GM12878 (cell line): Measurements from ENCODE around the gene SKA3. TPM values are rescaled to one million over a fixed set of nuclear protein-coding genes. Genes with fewer than 3 reads are reported as not detected.

Source experiments
- ATAC-seq: fragments of 200-7000 bp; cut with Tn5 transposase; 3 replicates; pipeline ENCODE4 v1.9.1; 2020; ENCODE audit warnings: mild to moderate bottlenecking, moderate library complexity
- BruUV-seq: library from RNA; stranded (reverse); fragments of 400-500 nt; replicated peaks from 2 replicates; lab custom pipeline; 2021; lab: Mats Ljungman, UMichigan
- CTCF ChIA-PET: fragments of 300-600 bp; sonication (Branson Sonifier 250); formaldehyde crosslinking; extraction: SDS; loops from one replicate; lab custom pipeline; 2021; ENCODE audit warnings: inconsistent platforms; lab: Yijun Ruan, JAX
- POLR2A ChIA-PET: fragments of 350-600 bp; formaldehyde crosslinking; extraction: SDS; loops from one replicate; lab custom pipeline; 2021; ENCODE audit warnings: inconsistent platforms; lab: Charles Lee
- RAD21 ChIA-PET: fragments of 300-600 bp; sonication (Branson Sonifier 250); formaldehyde crosslinking; loops from one replicate; lab custom pipeline; 2023; ENCODE audit warnings: antibody characterized with exemption; ENCODE audit not compliant: unreplicated experiment; lab: Charles Lee
- SMC1A ChIA-PET: fragments of 300-600 bp; sonication (Branson Sonifier 250); formaldehyde crosslinking; loops from one replicate; lab custom pipeline; 2023; ENCODE audit not compliant: unreplicated experiment, uncharacterized antibody; lab: Charles Lee
- DNase-seq: peaks from one replicate; pipeline ENCODE4 v3.0.0-alpha.2; 2011; ENCODE audit warnings: low read depth, low spot score
- FAIRE-seq: peaks from 3 replicates; lab custom pipeline; 2011; peaks lifted over from hg19 to GRCh38; lab: Jason Lieb, UNC
- H2AFZ ChIP-seq: 2 replicates; pipeline ENCODE4 v1.6.0; 2011; ENCODE audit warnings: low read depth, low read length, control low read depth; ENCODE audit not compliant: control insufficient read depth
- H3K27ac ChIP-seq: 2 replicates; pipeline ENCODE4 v1.5.1; 2011; ENCODE audit warnings: control low read depth; ENCODE audit not compliant: control insufficient read depth, insufficient read depth
- H3K27me3 ChIP-seq, 2 experiments: replicated peaks in 1 of 2; 2 replicates each; pipeline versions ENCODE4 v1.6.0 to v1.6.1; 2011; ENCODE audit warnings: low read length in 1 of 2; ENCODE audit not compliant: control insufficient read depth in 2 of 2, insufficient read depth in 2 of 2
- H3K36me3 ChIP-seq, 2 experiments: 2 replicates each; pipeline ENCODE4 v1.5.1; 2011; ENCODE audit warnings: low read length in 1 of 2; ENCODE audit not compliant: control insufficient read depth in 2 of 2, insufficient read depth in 2 of 2
- H3K4me1 ChIP-seq: 2 replicates; pipeline ENCODE4 v1.6.1; 2011; ENCODE audit warnings: mild to moderate bottlenecking, low read length, moderate library complexity, mixed read lengths; ENCODE audit not compliant: control insufficient read depth, insufficient read depth
- H3K4me2 ChIP-seq: 2 replicates; pipeline ENCODE4 v1.6.0; 2011; ENCODE audit warnings: control low read depth; ENCODE audit not compliant: control insufficient read depth, insufficient read depth
- H3K4me3 ChIP-seq: fragments of 200-600 bp; sonication (generic); 2 replicates; pipeline ENCODE4 v1.5.1; 2016
- H3K79me2 ChIP-seq: 2 replicates; pipeline ENCODE4 v1.6.0; 2011; ENCODE audit warnings: low read length; ENCODE audit not compliant: control insufficient read depth, insufficient read depth
- H3K9ac ChIP-seq: 2 replicates; pipeline ENCODE4 v1.8.0; 2011; ENCODE audit warnings: low read length, control low read depth, mixed read lengths; ENCODE audit not compliant: control insufficient read depth, insufficient read depth
- H3K9me3 ChIP-seq: replicated peaks from 3 replicates; pipeline ENCODE4 v1.5.1; 2011; ENCODE audit warnings: mild to moderate bottlenecking, low read length; ENCODE audit not compliant: control insufficient read depth, insufficient read depth
- H4K20me1 ChIP-seq: 2 replicates; pipeline ENCODE4 v1.6.0; 2011; ENCODE audit not compliant: control insufficient read depth, insufficient read depth
- MXI1 ChIP-seq: fragments of 150-350 bp; IDR thresholded peaks from 2 replicates; pipeline ENCODE4 v1.6.1; 2011; ENCODE audit warnings: low read depth, mild to moderate bottlenecking, inconsistent platforms, low read length, improper control_type of control experiment
- PRDM15 ChIP-seq: fragments of 450-650 bp; formaldehyde crosslinking; IDR thresholded peaks from 2 replicates; pipeline ENCODE4 v1.4.0; 2020; ENCODE audit warnings: mild to moderate bottlenecking, moderate library complexity
- ZNF384 ChIP-seq: IDR thresholded peaks from 2 replicates; pipeline ENCODE4 v1.6.1; 2012; ENCODE audit warnings: low read depth, mild to moderate bottlenecking, low read length, improper control_type of control experiment, borderline replicate concordance
- WGBS: methylation state at CpG from one replicate; pipeline ENCODE4 v1.1.6; 2016; ENCODE audit warnings: low lambda C conversion rate; ENCODE audit not compliant: insufficient replicate concordance, insufficient coverage; ENCODE audit errors: missing lambda C conversion rate; 5-methylcytosine and 5-hydroxymethylcytosine counted together
- in situ Hi-C: fragments of 300-500 bp; cut with MboI; formaldehyde crosslinking; loops from 9 replicates; pipeline ENCODE4 v1.14.3; 2018; ENCODE audit warnings: mixed read lengths
- intact Hi-C: fragments of 100-400 bp; cut with micrococcal nuclease; formaldehyde crosslinking; loops from one replicate; pipeline ENCODE4 v1.14.2; 2022; ENCODE audit not compliant: unreplicated experiment
- polyA plus RNA-seq, 11 experiments: library from polyadenylated mRNA; depleted of rRNA in 4 of 11; unstranded in 6 of 11; stranded (reverse) in 5 of 11; fragments of >200 nt; fragmentation: Nextera tagmentation in 4 of 11; fragmentation: Illumina TruSeq in 1 of 11; extraction: Ambion mirVana in 4 of 11; extraction: Trizol in 1 of 11; gene quantifications; 1 replicate in 1 of 11; 2 replicates in 10 of 11; pipeline versions ENCODE4 v1.2.1 to v1.2.3, GENCODE V29; 2011 to 2016; ENCODE audit warnings: inconsistent platforms in 2 of 11, missing spikeins in 2 of 11, low read depth in 1 of 11
- total RNA-seq, 4 experiments: library from RNA; depleted of rRNA in 3 of 4; stranded (reverse); fragments of >200 nt in 3 of 4; fragmentation: Illumina TruSeq in 1 of 4; extraction: Trizol in 1 of 4; gene quantifications; 2 replicates each; pipeline versions ENCODE4 v1.2.1 to v1.2.3, GENCODE V29; 2013 to 2021

SKA3 gene
- total and polyA plus RNA-seq, 10 of the 15 experiments (the other 5 are each of a cell fraction or from before 2014, with no cell fraction given) = 13.5 to 69.7 (median 26.3) TPM

DNA sequence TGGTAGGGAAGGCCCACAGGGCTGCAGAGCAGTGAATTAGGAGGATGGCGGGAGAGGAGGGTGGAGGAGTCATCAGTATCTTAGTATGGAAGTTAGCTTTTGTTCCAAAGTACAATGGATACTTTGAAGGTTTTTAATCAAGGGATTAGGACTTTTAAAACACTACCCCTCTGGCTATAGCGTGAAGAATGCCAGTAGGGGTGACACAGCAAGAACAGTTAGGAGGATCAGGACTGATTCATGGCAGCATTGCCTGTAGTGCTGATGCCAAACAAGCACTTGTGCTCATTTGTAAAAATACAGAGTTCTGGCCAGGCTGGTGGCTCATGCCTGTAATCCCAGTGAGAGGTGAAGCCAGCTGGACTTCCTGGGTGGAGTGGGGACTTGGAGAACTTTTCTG is 46.2 kb downstream of the SKA3 start:
- H3K27me3 ChIP-seq = no peaks in the 10 kb centered on the region
- H3K4me3 ChIP-seq = no peak overlapping the region
- 19% methylated on average over 2 of the region's 2 CpGs for WGBS
- H3K9me3 ChIP-seq = no peaks in the 10 kb centered on the region
- H3K79me2 ChIP-seq = no peaks in the 10 kb centered on the region
- SMC1A ChIA-PET = no interaction called here
- no peaks in the 10 kb centered on the region for H4K20me1 ChIP-seq
- H3K4me1 ChIP-seq = no peaks in the 10 kb centered on the region
- H3K9ac ChIP-seq = no peak overlapping the region
- RAD21 ChIA-PET = no interaction called here
- no peaks in the 10 kb centered on the region for H3K36me3 ChIP-seq
- intact Hi-C loops = no loop called here
- H2AFZ ChIP-seq = no peak overlapping the region
- no peak for DNase-seq
- no peak for ATAC-seq
- no peak overlapping the region for H3K27ac ChIP-seq
- TF ChIP-seq ZNF384 (no peak), PRDM15 (no peak), MXI1 (no peak)
- FAIRE-seq = no peak
- POLR2A ChIA-PET = interaction anchor here (1.0 kb wide), 1 partner anchor 47 kb away, joined by 3 read pairs; no protein-coding TSS in a partner anchor
- in situ Hi-C loops = no loop called here
- H3K4me2 ChIP-seq = no peak overlapping the region
- CTCF ChIA-PET = no interaction called here
- no TSS peak for BruUV-seq
